ENCODE data around the gene DMBX1.

- TF ChIP-seq, protein P1, sequence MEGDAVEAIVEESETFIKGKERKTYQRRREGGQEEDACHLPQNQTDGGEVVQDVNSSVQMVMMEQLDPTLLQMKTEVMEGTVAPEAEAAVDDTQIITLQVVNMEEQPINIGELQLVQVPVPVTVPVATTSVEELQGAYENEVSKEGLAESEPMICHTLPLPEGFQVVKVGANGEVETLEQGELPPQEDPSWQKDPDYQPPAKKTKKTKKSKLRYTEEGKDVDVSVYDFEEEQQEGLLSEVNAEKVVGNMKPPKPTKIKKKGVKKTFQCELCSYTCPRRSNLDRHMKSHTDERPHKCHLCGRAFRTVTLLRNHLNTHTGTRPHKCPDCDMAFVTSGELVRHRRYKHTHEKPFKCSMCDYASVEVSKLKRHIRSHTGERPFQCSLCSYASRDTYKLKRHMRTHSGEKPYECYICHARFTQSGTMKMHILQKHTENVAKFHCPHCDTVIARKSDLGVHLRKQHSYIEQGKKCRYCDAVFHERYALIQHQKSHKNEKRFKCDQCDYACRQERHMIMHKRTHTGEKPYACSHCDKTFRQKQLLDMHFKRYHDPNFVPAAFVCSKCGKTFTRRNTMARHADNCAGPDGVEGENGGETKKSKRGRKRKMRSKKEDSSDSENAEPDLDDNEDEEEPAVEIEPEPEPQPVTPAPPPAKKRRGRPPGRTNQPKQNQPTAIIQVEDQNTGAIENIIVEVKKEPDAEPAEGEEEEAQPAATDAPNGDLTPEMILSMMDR (IDR thresholded peaks at IDR 0.05), result no peak
- TF ChIP-seq POLR2A (IDR thresholded peaks at IDR 0.05), result no peak
Observed at GRCh38 chr1:46501528-46501927, 11.9 kb downstream of the DMBX1 start.
